ENCODE measurements around the gene SRSF4.

Gene SRSF4

DNA sequence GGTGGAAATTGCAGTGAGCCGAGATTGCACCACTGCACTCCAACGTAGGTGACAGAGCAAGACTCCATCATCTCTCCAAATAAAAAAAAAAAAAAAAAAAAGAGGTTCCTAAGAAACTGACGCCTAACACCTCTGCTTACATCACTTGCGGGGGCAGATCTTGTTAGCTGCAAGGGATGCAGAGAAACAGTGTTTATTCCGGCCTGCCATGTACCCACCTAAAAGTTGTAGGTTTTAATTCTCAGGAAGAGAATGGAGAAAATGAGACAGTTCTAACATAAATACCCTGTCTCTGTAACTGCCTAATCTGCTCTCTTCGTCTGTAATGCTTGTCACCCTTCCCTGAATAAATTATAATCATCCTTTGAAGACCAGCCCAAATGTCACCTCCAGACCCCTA is 9.0 kb upstream of the SRSF4 start:
- TF ChIP-seq, protein P1, sequence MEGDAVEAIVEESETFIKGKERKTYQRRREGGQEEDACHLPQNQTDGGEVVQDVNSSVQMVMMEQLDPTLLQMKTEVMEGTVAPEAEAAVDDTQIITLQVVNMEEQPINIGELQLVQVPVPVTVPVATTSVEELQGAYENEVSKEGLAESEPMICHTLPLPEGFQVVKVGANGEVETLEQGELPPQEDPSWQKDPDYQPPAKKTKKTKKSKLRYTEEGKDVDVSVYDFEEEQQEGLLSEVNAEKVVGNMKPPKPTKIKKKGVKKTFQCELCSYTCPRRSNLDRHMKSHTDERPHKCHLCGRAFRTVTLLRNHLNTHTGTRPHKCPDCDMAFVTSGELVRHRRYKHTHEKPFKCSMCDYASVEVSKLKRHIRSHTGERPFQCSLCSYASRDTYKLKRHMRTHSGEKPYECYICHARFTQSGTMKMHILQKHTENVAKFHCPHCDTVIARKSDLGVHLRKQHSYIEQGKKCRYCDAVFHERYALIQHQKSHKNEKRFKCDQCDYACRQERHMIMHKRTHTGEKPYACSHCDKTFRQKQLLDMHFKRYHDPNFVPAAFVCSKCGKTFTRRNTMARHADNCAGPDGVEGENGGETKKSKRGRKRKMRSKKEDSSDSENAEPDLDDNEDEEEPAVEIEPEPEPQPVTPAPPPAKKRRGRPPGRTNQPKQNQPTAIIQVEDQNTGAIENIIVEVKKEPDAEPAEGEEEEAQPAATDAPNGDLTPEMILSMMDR (IDR thresholded peaks at IDR 0.05; ENCODE audit: low read depth, low read length) = no peak
- no peak for DNase-seq (ENCODE audit: extremely low read depth, low read depth)

DNA sequence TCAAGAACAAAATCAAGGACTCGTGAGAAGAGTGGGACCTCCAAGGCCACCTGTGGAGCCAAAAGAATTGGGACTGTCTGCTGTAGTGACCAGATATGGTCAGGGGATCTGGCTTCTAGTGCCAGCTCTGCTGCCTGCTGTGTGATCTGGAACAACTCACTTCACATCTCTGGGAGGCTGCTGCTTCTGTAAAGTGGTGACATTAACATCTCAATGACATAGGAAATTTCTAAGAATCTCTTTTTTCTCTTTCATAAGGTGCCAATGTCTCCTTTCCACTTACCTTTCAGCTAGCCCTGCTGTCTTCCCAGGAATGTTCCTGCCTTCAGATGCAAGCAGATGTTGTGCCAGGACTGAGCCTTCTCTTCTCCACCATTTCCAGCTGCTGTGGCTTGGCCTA is 5.0 kb upstream of the SRSF4 start:
- DNase-seq (ENCODE audit: extremely low read depth, low read depth) = no peak
- TF ChIP-seq, protein P1 (IDR thresholded peaks at IDR 0.05; ENCODE audit: low read depth, low read length) = no peak

DNA sequence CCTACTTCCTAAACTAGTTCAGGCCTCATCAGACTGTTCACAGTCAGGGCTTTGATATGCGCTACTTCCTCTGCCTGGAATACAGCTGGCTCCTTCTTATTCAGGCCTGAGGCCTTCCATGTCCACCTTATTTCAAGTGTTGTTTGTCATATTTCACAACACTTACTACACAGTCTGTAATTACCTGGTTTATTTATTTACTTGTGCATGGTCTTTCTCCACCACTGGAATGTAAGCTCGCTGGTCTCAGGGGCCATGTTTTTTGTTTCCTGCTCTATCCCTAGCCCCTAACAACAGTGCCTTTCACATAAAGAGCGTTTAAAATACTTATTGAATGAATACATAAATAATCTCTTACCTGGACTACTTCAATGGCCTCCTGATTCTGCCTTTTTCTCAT is 4.6 kb upstream of the SRSF4 start:
- DNase-seq (ENCODE audit: extremely low read depth, low read depth) = no peak
- TF ChIP-seq, protein P1 (IDR thresholded peaks at IDR 0.05; ENCODE audit: low read depth, low read length) = no peak

DNA sequence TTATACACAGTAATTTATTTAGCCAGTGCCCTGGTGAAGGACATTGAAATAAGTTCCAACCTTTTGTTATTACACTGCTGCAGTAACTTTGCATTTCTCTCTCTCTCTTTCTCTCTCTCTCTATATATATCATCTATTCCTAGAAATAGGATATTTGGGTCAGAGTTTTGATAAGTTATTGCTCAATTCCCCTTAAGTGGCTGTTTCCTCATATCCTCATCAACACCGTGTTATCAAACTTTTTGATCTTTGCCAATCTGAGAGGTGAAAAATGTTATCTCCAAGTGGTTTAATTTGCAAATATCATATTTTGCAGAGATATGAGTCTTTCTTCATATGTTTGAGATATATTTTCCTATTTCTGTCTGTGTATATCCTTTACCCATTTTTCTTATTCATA is 1.6 kb upstream of the SRSF4 start:
- TF ChIP-seq, protein P1 (IDR thresholded peaks at IDR 0.05; ENCODE audit: low read depth, low read length) = no peak
- no peak for DNase-seq (ENCODE audit: extremely low read depth, low read depth)

DNA sequence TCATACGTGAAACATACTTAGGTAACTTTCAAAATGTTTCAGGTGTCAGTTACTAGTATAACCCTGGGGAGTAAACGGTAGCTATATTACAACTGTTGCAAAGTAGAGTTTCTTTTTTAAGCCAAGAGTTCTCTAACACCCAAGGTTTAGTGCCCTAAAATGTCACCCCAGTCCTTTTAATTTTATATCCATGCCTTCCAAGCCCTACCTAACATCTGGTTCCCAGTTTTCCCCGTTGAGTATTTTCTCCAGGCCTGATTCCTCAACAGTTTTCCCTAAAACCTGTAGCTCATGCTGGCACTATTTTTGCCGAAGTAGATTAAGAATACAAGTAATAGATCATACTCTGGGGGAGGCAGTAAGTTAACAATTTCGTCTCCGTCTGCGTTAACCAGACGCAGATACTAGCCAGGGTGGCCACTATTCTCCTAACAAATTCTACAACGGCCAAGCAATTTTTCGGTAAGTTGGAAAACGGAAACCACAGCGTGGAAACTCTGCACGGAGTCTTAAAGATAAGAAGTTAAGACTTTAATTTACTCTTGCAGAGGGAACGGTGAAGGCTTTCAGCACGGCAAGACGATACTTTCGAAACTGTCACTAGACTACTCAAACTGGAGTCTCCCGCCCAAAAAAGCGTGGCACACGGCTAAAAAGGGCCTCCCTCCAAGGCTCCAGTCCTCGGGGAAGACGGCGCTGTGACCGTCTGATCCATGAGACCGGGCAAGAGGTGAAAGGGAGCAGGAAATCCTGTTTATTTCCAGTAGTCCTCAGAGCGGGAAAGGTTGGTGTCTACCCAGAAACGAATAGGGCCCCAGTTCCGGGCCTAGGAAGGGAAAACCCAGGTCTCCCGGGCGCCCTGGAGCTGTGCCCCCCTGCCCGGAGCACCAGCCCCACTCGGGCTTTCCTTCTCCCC is 945 bp downstream of the SRSF4 start:
- TF ChIP-seq, protein P1 (IDR thresholded peaks at IDR 0.05; ENCODE audit: low read depth, low read length) = no peak
- no peak for DNase-seq (ENCODE audit: extremely low read depth, low read depth)

DNA sequence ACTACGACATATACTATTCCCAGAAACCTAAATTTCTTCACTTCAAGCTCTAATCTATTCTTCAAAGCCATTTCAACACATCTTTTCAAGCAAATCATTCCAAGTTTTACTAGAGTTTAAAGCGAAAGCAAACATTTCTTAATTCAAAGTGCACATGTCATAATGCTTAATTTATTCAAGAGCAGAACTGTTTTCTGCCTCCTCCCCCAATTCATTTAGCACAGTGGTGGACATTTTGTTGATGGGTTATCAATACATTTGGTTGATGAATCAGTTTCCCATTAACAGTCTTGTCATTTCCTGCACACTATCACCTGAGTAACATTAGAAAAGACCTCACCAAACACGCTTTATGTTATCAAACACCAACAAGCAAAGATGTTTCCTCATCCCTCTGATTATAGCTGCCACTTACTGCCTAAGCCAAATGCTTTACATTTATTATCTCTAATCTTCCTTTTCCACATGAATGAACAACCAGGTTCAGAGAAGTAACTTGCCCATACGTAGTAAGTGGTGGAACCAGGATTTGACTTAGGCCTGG is 2.0 kb downstream of the SRSF4 start:
- DNase-seq (ENCODE audit: extremely low read depth, low read depth) = no peak
- TF ChIP-seq, protein P1 (IDR thresholded peaks at IDR 0.05; ENCODE audit: low read depth, low read length) = no peak

DNA sequence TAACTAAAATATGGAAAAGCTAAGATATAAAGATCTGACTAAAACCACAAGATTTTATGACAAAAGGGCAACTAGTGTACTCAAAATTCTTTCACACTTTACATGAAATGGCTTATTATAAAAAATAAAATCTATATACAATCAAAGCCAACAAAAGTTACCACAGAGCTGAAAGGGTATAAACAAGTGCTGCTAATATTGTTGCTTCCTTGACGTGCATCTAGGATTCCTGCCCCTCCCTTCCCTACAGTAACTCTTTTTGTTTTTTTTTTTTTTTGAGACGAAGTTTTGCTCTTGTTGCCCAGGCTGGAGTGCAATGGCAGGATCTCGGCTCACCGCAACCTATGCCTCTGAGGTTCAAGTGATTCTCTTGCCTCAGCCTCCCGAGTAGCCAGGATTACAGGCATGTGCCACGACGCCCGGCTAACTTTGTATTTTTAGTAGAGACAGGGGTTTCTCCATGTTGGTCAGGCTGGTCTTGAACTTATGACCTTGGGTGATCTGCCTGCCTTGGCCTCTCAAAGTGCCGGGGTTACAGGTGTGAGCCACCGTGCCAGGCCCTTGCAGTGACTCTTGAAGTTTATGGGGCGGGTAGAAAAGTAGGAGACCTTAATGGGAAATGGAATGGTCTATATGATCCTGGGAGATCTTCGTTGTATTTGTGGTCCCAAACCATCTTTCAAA is 4.5 kb downstream of the SRSF4 start:
- no peak for DNase-seq (ENCODE audit: extremely low read depth, low read depth)
- TF ChIP-seq, protein P1 (IDR thresholded peaks at IDR 0.05; ENCODE audit: low read depth, low read length) = no peak

Measured in AG09319 (cell line).